SU-DHL-6 (cell line): ENCODE data around the gene GRIK1.

ENCODE experiments used
- H2AFZ ChIP-seq: fragments of 200-600 bp; sonication (generic); 2 replicates; pipeline ENCODE4 v1.6.1; 2014; ENCODE audit warnings: low read depth, mild to moderate bottlenecking, moderate library complexity, mixed read lengths, antibody characterized with exemption, low read length; ENCODE audit not compliant: severe bottlenecking
- H3F3A ChIP-seq: fragments of 200-600 bp; shearing (Covaris generic); 2 replicates; pipeline ENCODE4 v1.6.0; 2016; ENCODE audit warnings: antibody characterized with exemption, mild to moderate bottlenecking; ENCODE audit not compliant: insufficient read depth
- H3K27ac ChIP-seq: fragments of 200-600 bp; sonication (generic); 2 replicates; pipeline ENCODE4 v1.5.1; 2016; ENCODE audit warnings: low read depth, mild to moderate bottlenecking, low read length, moderate library complexity, mixed read lengths
- H3K27me3 ChIP-seq: fragments of 200-600 bp; sonication (generic), shearing (Covaris generic); 2 replicates; pipeline ENCODE4 v1.6.0; 2014; ENCODE audit warnings: mild to moderate bottlenecking, low read length
- H3K36me3 ChIP-seq: fragments of 200-600 bp; sonication (generic); 2 replicates; pipeline ENCODE4 v1.6.1; 2014; ENCODE audit warnings: mild to moderate bottlenecking, low read length, mixed read lengths
- H3K4me2 ChIP-seq: fragments of 300-600, 200-600 bp; shearing (Covaris generic), sonication (generic); 2 replicates; pipeline ENCODE4 v1.6.0; 2014; ENCODE audit warnings: low read length, low read depth, mild to moderate bottlenecking; ENCODE audit not compliant: poor library complexity, severe bottlenecking
- H3K4me3 ChIP-seq: fragments of 200-600 bp; sonication (generic); 2 replicates; pipeline ENCODE4 v1.5.1; 2014; ENCODE audit warnings: antibody characterized with exemption, low read length, mild to moderate bottlenecking, mixed read lengths; ENCODE audit not compliant: insufficient read depth, poor library complexity, severe bottlenecking
- H3K79me2 ChIP-seq: fragments of 200-600 bp; sonication (generic); 2 replicates; pipeline ENCODE4 v1.6.1; 2014; ENCODE audit warnings: mild to moderate bottlenecking, low read length, moderate library complexity; ENCODE audit not compliant: insufficient read depth
- H3K9ac ChIP-seq: fragments of 200-600 bp; sonication (generic); 2 replicates; pipeline ENCODE4 v1.7.0; 2014; ENCODE audit warnings: mild to moderate bottlenecking, low read length
- H3K9me2 ChIP-seq: fragments of 200-600 bp; sonication (generic); replicated peaks from 2 replicates; pipeline ENCODE4 v1.6.1; 2014; ENCODE audit warnings: low read length; ENCODE audit not compliant: insufficient read depth
- H3K9me3 ChIP-seq: fragments of 200-600 bp; sonication (generic); 2 replicates; pipeline ENCODE4 v1.6.1; 2014; ENCODE audit warnings: low read length, mixed read lengths; ENCODE audit not compliant: insufficient read depth
- H4K20me1 ChIP-seq: fragments of 200-600 bp; sonication (generic); 2 replicates; pipeline ENCODE4 v1.6.1; 2014; ENCODE audit warnings: low read depth, mild to moderate bottlenecking, antibody characterized with exemption, low read length, moderate library complexity, mixed read lengths
- EZH2phosphoT487 ChIP-seq: fragments of 200-600 bp; sonication (generic), shearing (Covaris generic); conservative IDR thresholded peaks from 2 replicates; pipeline ENCODE4 v1.6.1; 2018; ENCODE audit warnings: mild to moderate bottlenecking, antibody characterized with exemption, low read length, moderate library complexity, mixed read lengths
- TF ChIP-seq, protein P1 (sequence below): fragments of 200-600 bp; sonication (generic); IDR thresholded peaks from one replicate; pipeline ENCODE4 v1.5.1; 2017; ENCODE audit warnings: antibody characterized with exemption, mild to moderate bottlenecking, low read length, moderate library complexity; ENCODE audit not compliant: insufficient read depth, poor library complexity, severe bottlenecking

The GRIK1 gene

DNA sequence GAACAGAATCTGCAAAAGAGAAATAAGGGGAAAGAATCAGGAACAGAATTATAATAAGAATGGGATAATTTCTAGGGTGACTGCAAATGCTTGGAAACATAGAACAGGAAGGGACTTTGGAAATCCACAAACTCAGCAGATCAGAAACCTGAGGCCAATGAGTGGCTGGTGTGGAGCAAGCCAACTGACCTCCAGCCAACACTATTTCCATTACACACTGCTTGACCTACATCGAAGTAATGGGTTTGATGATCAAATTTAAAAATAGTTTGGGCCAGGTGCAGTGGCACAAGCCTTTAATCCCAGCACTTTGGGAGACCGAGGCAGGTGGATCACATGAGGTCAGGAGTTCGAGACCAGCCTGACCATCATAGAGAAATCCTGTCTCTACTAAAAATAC lies 284.9 kb downstream of the GRIK1 start:
- Histone ChIP-seq H3K27me3 (no peaks in the 10 kb centered on the region), H2AFZ (no peak overlapping the region), H3F3A (no peaks in the 10 kb centered on the region), H3K36me3 (no peaks in the 10 kb centered on the region), H3K9me3 (0 out of 2 replicates have a peak, but pooled peaks cover 4% of the 10 kb centered on the region), H3K27ac (no peak overlapping the region), H3K9ac (no peak overlapping the region), H3K4me2 (no peak overlapping the region), H3K79me2 (no peaks in the 10 kb centered on the region), H3K9me2 (no peaks in the 10 kb centered on the region), H3K4me3 (no peak overlapping the region), H4K20me1 (no peaks in the 10 kb centered on the region)
- TF ChIP-seq, protein P1, sequence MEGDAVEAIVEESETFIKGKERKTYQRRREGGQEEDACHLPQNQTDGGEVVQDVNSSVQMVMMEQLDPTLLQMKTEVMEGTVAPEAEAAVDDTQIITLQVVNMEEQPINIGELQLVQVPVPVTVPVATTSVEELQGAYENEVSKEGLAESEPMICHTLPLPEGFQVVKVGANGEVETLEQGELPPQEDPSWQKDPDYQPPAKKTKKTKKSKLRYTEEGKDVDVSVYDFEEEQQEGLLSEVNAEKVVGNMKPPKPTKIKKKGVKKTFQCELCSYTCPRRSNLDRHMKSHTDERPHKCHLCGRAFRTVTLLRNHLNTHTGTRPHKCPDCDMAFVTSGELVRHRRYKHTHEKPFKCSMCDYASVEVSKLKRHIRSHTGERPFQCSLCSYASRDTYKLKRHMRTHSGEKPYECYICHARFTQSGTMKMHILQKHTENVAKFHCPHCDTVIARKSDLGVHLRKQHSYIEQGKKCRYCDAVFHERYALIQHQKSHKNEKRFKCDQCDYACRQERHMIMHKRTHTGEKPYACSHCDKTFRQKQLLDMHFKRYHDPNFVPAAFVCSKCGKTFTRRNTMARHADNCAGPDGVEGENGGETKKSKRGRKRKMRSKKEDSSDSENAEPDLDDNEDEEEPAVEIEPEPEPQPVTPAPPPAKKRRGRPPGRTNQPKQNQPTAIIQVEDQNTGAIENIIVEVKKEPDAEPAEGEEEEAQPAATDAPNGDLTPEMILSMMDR = no peak
- TF ChIP-seq EZH2phosphoT487 = no peak

DNA sequence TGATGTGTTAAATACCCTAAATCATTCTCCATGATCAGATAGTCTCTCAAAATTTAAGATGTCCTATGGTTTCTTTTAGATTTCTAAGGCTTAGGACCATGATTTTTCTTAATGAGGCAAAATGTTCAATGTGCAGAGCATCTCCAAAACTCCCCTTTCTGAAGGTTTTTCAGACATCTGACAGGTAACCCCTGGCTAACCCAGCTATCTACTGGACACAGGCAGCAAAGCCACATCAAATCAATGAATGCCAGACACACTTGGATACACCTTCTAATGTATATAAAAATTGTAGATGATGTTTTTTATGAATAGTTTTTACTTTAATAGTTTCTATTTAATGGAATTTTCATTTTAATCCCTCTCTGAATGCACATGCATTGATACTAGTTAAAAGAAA lies 285.6 kb downstream of the GRIK1 start:
- TF ChIP-seq, protein P1 = no peak
- no peak for TF ChIP-seq EZH2phosphoT487
- Histone ChIP-seq H2AFZ (no peak overlapping the region), H3K9me2 (no peaks in the 10 kb centered on the region)

DNA sequence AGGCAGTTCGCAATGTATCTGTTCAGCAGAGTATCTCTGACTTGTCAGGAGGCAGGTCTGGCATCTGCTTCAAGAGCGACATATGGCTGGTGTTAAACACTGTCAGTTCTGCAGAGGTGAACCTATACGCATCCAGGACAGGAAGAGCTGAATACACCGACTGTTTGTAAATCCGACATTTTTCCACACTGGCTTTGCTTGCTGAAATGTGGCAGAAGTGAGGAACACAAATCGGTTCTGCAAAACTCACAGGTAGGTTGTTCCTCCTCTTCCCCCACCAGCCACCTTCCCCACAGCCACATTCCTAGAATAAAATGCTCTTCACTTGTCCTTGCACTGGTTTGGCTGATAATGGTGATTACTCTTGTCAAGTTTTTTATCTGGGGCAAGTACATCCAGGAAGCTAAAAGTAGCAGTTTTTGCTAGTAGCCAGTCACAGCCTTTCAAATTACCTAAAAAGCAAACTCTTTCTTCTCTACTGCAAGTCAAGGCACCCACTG lies 289.2 kb downstream of the GRIK1 start:
- no peaks in the 10 kb centered on the region for H4K20me1 ChIP-seq
- H3K36me3 ChIP-seq = no peaks in the 10 kb centered on the region
- no peak overlapping the region for H3K27ac ChIP-seq
- H3K9me3 ChIP-seq = 0 out of 2 replicates have a peak, but pooled peaks cover 4% of the 10 kb centered on the region
- no peaks in the 10 kb centered on the region for H3K9me2 ChIP-seq
- no peak overlapping the region for H3K4me2 ChIP-seq
- TF ChIP-seq EZH2phosphoT487 = no peak
- TF ChIP-seq, protein P1 = no peak
- H3K27me3 ChIP-seq = no peaks in the 10 kb centered on the region
- H3K79me2 ChIP-seq = no peaks in the 10 kb centered on the region
- H3K4me3 ChIP-seq = no peak overlapping the region
- no peaks in the 10 kb centered on the region for H3F3A ChIP-seq
- no peak overlapping the region for H2AFZ ChIP-seq
- H3K9ac ChIP-seq = no peak overlapping the region

More for the DNA sequence above, 285.6 kb downstream of the GRIK1 start:
- H3K9me3 ChIP-seq = 0 out of 2 replicates have a peak, but pooled peaks cover 4% of the 10 kb centered on the region
- no peak overlapping the region for H3K4me3 ChIP-seq
- H3K36me3 ChIP-seq = no peaks in the 10 kb centered on the region
- H3K27me3 ChIP-seq = no peaks in the 10 kb centered on the region
- H3K79me2 ChIP-seq = no peaks in the 10 kb centered on the region
- H4K20me1 ChIP-seq = no peaks in the 10 kb centered on the region
- no peak overlapping the region for H3K27ac ChIP-seq
- H3F3A ChIP-seq = no peaks in the 10 kb centered on the region
- H3K4me2 ChIP-seq = no peak overlapping the region
- H3K9ac ChIP-seq = no peak overlapping the region
